ENCODE data around the gene TARS3.

GRCh38 chr15:101613130-101614000 is 110.9 kb downstream of the TARS3 start:
- no peak for TF ChIP-seq GATA3 (IDR thresholded peaks at IDR 0.05; ENCODE audit: low read depth, low read length)
- TF ChIP-seq GATA2 (IDR thresholded peaks at IDR 0.05; ENCODE audit: low read depth, low read length): no peak

Measured in SH-SY5Y (cell line).